IMR-90 (cell line): ENCODE measurements around the gene TARS3. TPM values are rescaled to one million over a fixed set of nuclear protein-coding genes. Genes with fewer than 3 reads are reported as not detected.

Source experiments
- ATAC-seq: fragments of 200-7000 bp; cut with Tn5 transposase; 2 replicates; pipeline ENCODE4 v1.9.1; 2020; ENCODE audit warnings: low read depth, mild to moderate bottlenecking, moderate library complexity
- BruUV-seq: library from RNA; stranded (reverse); fragments of 400-500 nt; replicated peaks from 2 replicates; lab custom pipeline; 2021; lab: Mats Ljungman, UMichigan
- CTCF ChIA-PET: fragments of 300-600 bp; formaldehyde crosslinking; extraction: SDS; loops from one replicate; lab custom pipeline; 2021; ENCODE audit warnings: antibody characterized with exemption; lab: Yijun Ruan, JAX
- POLR2A ChIA-PET: fragments of 300-600 bp; sonication (Branson Sonifier 250); formaldehyde crosslinking; loops from one replicate; lab custom pipeline; 2022; ENCODE audit warnings: antibody characterized with exemption; ENCODE audit not compliant: unreplicated experiment; lab: Charles Lee
- DNase-seq: peaks from one replicate; pipeline ENCODE4 v3.0.0; 2013
- H2AFZ ChIP-seq: replicated peaks from 2 replicates; pipeline ENCODE3; 2013; ENCODE audit warnings: low read length, mild to moderate bottlenecking; ENCODE audit not compliant: poor library complexity
- H2AK5ac ChIP-seq: 2 replicates; pipeline ENCODE4 v1.6.1; 2013; ENCODE audit warnings: low read depth, low read length, inconsistent platforms
- H2AK9ac ChIP-seq: replicated peaks from 2 replicates; pipeline ENCODE3; 2013; ENCODE audit warnings: mild to moderate bottlenecking, low read depth, low read length, moderate library complexity; ENCODE audit not compliant: poor library complexity
- H2BK120ac ChIP-seq: 2 replicates; pipeline ENCODE4 v1.6.1; 2013; ENCODE audit warnings: low read depth, low read length, inconsistent platforms
- H2BK15ac ChIP-seq: 3 replicates; pipeline ENCODE4 v1.6.1; 2013; ENCODE audit warnings: low read depth, low read length, inconsistent platforms
- H2BK20ac ChIP-seq: 2 replicates; pipeline ENCODE4 v1.6.1; 2013; ENCODE audit warnings: low read depth, mild to moderate bottlenecking, inconsistent platforms, low read length, moderate library complexity
- H2BK5ac ChIP-seq: 2 replicates; pipeline ENCODE4 v1.6.1; 2013; ENCODE audit warnings: mild to moderate bottlenecking, low read depth, low read length, inconsistent platforms; ENCODE audit not compliant: poor library complexity, severe bottlenecking
- H3K14ac ChIP-seq: replicated peaks from 2 replicates; pipeline ENCODE4 v1.6.1; 2013; ENCODE audit warnings: low read depth, low read length, inconsistent platforms
- H3K18ac ChIP-seq: 2 replicates; pipeline ENCODE4 v1.6.1; 2013; ENCODE audit warnings: low read depth, low read length, control low read depth
- H3K23ac ChIP-seq: 2 replicates; pipeline ENCODE4 v1.6.1; 2013; ENCODE audit warnings: low read depth, low read length, inconsistent platforms
- H3K27ac ChIP-seq: 2 replicates; pipeline ENCODE4 v1.5.1; 2013; ENCODE audit warnings: mild to moderate bottlenecking, control low read depth, low read length; ENCODE audit not compliant: insufficient read depth
- H3K27me3 ChIP-seq: 2 replicates; pipeline ENCODE4 v1.6.1; 2013; ENCODE audit warnings: low read length; ENCODE audit not compliant: control insufficient read depth, insufficient read depth
- H3K36me3 ChIP-seq: 2 replicates; pipeline ENCODE4 v1.6.1; 2013; ENCODE audit warnings: low read length, mixed read lengths; ENCODE audit not compliant: control insufficient read depth, insufficient read depth
- H3K4ac ChIP-seq: 2 replicates; pipeline ENCODE4 v1.6.1; 2013; ENCODE audit warnings: low read depth, low read length, inconsistent platforms
- H3K4me1 ChIP-seq: 2 replicates; pipeline ENCODE4 v1.6.1; 2013; ENCODE audit warnings: low read length, mixed read lengths; ENCODE audit not compliant: control insufficient read depth, insufficient read depth
- H3K4me2 ChIP-seq: 2 replicates; pipeline ENCODE4 v1.6.1; 2013; ENCODE audit warnings: low read depth, mild to moderate bottlenecking, control low read depth, low read length, moderate library complexity
- H3K4me3 ChIP-seq: 2 replicates; pipeline ENCODE4 v1.5.1; 2013; ENCODE audit warnings: low read depth, mild to moderate bottlenecking, control low read depth, low read length, moderate library complexity; ENCODE audit not compliant: insufficient read depth
- H3K56ac ChIP-seq: 2 replicates; pipeline ENCODE4 v1.6.1; 2013; ENCODE audit warnings: low read length, inconsistent platforms; ENCODE audit not compliant: insufficient read depth; ENCODE audit errors: extremely low read depth
- H3K79me1 ChIP-seq, 2 experiments: 2 replicates each; pipeline ENCODE4 v1.6.1; 2013; ENCODE audit warnings: low read length in 2 of 2, inconsistent platforms in 1 of 2, low read depth in 1 of 2
- H3K9ac ChIP-seq: 2 replicates; pipeline ENCODE4 v1.6.1; 2013; ENCODE audit warnings: low read depth, low read length, control low read depth
- H3K9me1 ChIP-seq: 2 replicates; pipeline ENCODE4 v1.6.1; 2013; ENCODE audit warnings: low read length, inconsistent platforms; ENCODE audit not compliant: insufficient read depth
- H3K9me3 ChIP-seq: 2 replicates; pipeline ENCODE4 v1.6.1; 2013; ENCODE audit warnings: low read length; ENCODE audit not compliant: control insufficient read depth, insufficient read depth
- H4K20me1 ChIP-seq: 2 replicates; pipeline ENCODE4 v1.6.1; 2013; ENCODE audit warnings: low read length, inconsistent platforms; ENCODE audit not compliant: insufficient read depth
- H4K5ac ChIP-seq: 2 replicates; pipeline ENCODE4 v1.6.1; 2013; ENCODE audit warnings: mild to moderate bottlenecking, low read depth, low read length, control low read depth
- H4K8ac ChIP-seq, 2 experiments: 2 replicates each; pipeline ENCODE4 v1.6.1; 2013; ENCODE audit warnings: low read depth in 2 of 2, low read length in 2 of 2, control low read depth in 1 of 2, inconsistent platforms in 1 of 2
- H4K91ac ChIP-seq: 2 replicates; pipeline ENCODE4 v1.6.1; 2013; ENCODE audit warnings: low read depth, low read length, inconsistent platforms; ENCODE audit not compliant: insufficient read depth
- BHLHE40 ChIP-seq: fragments of 150-350 bp; IDR thresholded peaks from 2 replicates; pipeline ENCODE4 v1.6.1; 2016; ENCODE audit warnings: mild to moderate bottlenecking, low read depth, low read length
- CEBPB ChIP-seq: IDR thresholded peaks from 2 replicates; pipeline ENCODE4 v1.6.1; 2012; ENCODE audit warnings: low read depth, low read length, improper control_type of control experiment
- ELK1 ChIP-seq: fragments of 150-350 bp; IDR thresholded peaks from 2 replicates; pipeline ENCODE4 v1.6.1; 2016; ENCODE audit warnings: low read depth, mild to moderate bottlenecking, low read length, moderate library complexity, borderline replicate concordance
- RCOR1 ChIP-seq: IDR thresholded peaks from 2 replicates; pipeline ENCODE4 v1.6.1; 2012; ENCODE audit warnings: mild to moderate bottlenecking, low read length, improper control_type of control experiment; ENCODE audit not compliant: insufficient replicate concordance
- WGBS, 2 experiments: methylation state at CpG; one replicate each; pipeline versions ENCODE4 v1.1.5 to v1.1.7; 2013; ENCODE audit warnings: missing lambda C conversion rate in 2 of 2; ENCODE audit not compliant: insufficient read length in 1 of 2; ENCODE audit errors: extremely low coverage in 2 of 2; 5-methylcytosine and 5-hydroxymethylcytosine counted together
- dilution Hi-C: fragments of 300-500 bp; cut with HindIII; formaldehyde crosslinking; loops from one replicate; pipeline ENCODE4 v1.14.3; 2018; ENCODE audit warnings: low sequenced_read_pairs; ENCODE audit not compliant: unreplicated experiment
- in situ Hi-C: fragments of 300-500 bp; cut with MboI; formaldehyde crosslinking; loops from 3 replicates; pipeline ENCODE4 v1.14.3; 2019; ENCODE audit warnings: low sequenced_read_pairs, inconsistent platforms, mixed read lengths
- intact Hi-C: fragments of 100-400 bp; cut with micrococcal nuclease; formaldehyde crosslinking; loops from 2 replicates; pipeline ENCODE4 v1.10.0; 2022
- polyA plus RNA-seq, 3 experiments: library from polyadenylated mRNA; depleted of rRNA; stranded (reverse); fragments of >200 nt; gene quantifications; 2 replicates each; pipeline ENCODE4 v1.2.3, GENCODE V29; 2012; ENCODE audit warnings: low replicate concordance in 1 of 3
- total RNA-seq: library from RNA; depleted of rRNA; stranded (reverse); fragments of >200 nt; gene quantifications from 2 replicates; pipeline ENCODE4 v1.2.3, GENCODE V29; 2012

TARS3 gene
- total and polyA plus RNA-seq, 2 of the 4 experiments (the other 2 are of a cell fraction), result 3.4 to 9.3 TPM

GRCh38 chr15:101635944-101636727 is 88.1 kb downstream of the TARS3 start:
- Histone ChIP-seq H2BK20ac (peak overlapping the region; percentile 4; the same call in 1 of the 2 replicates), H3K18ac (peak overlapping the region; percentile 4; the same call in 1 of the 2 replicates), H3K4me1 (peaks cover 5% of the 10 kb centered on the region), H4K8ac (no peak overlapping the region), H2AK9ac (no peak overlapping the region), H2AFZ (no peak overlapping the region), H3K56ac (no peak overlapping the region), H2AK5ac (no peak overlapping the region), H2BK15ac (no peak overlapping the region), H3K9ac (no peak overlapping the region), H2BK5ac (no peak overlapping the region), H3K79me1 (peaks cover 7 to 15% of the 10 kb centered on the region in 2 experiments; a peak in 2 of 4 replicates), H3K36me3 (peaks cover 4% of the 10 kb centered on the region; the same call in 1 of the 2 replicates), H4K91ac (no peak overlapping the region), H4K20me1 (no peaks in the 10 kb centered on the region; the same call in 1 of the 2 replicates), H3K9me3 (no peaks in the 10 kb centered on the region), H2BK120ac (no peak overlapping the region), H3K4me2 (peak overlapping the region; percentile 75; the same call in 1 of the 2 replicates), H3K4ac (no peak overlapping the region), H3K27ac (no peak overlapping the region), H3K23ac (no peak overlapping the region), H4K5ac (no peak overlapping the region), H3K27me3 (no peaks in the 10 kb centered on the region), H3K14ac (peak overlapping the region; percentile 10; the same call in 1 of the 2 replicates), H3K4me3 (no peak overlapping the region), H3K9me1 (0 out of 2 replicates have a peak, but pooled peaks cover 4% of the 10 kb centered on the region)
- intact Hi-C loops, result no loop called here
- 93% methylated on average over 3 of the region's 7 CpGs; no CpG with 5 or more reads in 1 of the 2 experiments for WGBS, 2 experiments
- DNase-seq (peak; percentile 60), ATAC-seq (peak; percentile 71)
- POLR2A ChIA-PET, result no interaction called here
- BruUV-seq, result no TSS peak
- CTCF ChIA-PET, result interaction anchor here (1.3 kb wide), 1 partner anchor 15 kb away, joined by 3 read pairs; no protein-coding TSS in a partner anchor
- peak; percentile 61 for TF ChIP-seq CEBPB
- TF ChIP-seq RCOR1, result no peak
- TF ChIP-seq ELK1, result no peak
- no peak for TF ChIP-seq BHLHE40
- in situ Hi-C loops, result no loop called here
- dilution Hi-C loops, result no loop called here
